Testis (tissue), 2 donors: Measurements from ENCODE around the gene TPSD1.

Experiments
- POLR2A ChIP-seq: fragments of 450-650 bp; IDR thresholded peaks from one replicate; pipeline ENCODE4 v1.6.1; 2017; ENCODE audit warnings: antibody characterized with exemption, mild to moderate bottlenecking, moderate library complexity
- TF ChIP-seq, protein P1 (sequence below), 3 experiments: fragments of 450-650 bp in 2 of 3; fragments of 200-600 bp in 1 of 3; sonication (generic) in 1 of 3; IDR thresholded peaks; one replicate each; pipeline ENCODE4 v1.5.1; 2016 to 2019; ENCODE audit warnings: antibody characterized with exemption in 3 of 3, mild to moderate bottlenecking in 2 of 3, moderate library complexity in 1 of 3

- TF ChIP-seq, protein P1, sequence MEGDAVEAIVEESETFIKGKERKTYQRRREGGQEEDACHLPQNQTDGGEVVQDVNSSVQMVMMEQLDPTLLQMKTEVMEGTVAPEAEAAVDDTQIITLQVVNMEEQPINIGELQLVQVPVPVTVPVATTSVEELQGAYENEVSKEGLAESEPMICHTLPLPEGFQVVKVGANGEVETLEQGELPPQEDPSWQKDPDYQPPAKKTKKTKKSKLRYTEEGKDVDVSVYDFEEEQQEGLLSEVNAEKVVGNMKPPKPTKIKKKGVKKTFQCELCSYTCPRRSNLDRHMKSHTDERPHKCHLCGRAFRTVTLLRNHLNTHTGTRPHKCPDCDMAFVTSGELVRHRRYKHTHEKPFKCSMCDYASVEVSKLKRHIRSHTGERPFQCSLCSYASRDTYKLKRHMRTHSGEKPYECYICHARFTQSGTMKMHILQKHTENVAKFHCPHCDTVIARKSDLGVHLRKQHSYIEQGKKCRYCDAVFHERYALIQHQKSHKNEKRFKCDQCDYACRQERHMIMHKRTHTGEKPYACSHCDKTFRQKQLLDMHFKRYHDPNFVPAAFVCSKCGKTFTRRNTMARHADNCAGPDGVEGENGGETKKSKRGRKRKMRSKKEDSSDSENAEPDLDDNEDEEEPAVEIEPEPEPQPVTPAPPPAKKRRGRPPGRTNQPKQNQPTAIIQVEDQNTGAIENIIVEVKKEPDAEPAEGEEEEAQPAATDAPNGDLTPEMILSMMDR (IDR thresholded peaks at IDR 0.05) = no peak
- TF ChIP-seq POLR2A = no peak
Observed at GRCh38 chr16:1299868-1300203, 44.0 kb downstream of the TPSD1 start.
